Neuronal stem cell (in vitro differentiated cells): Measurements from ENCODE around the gene TMEM63C.
A peak's percentile ranks its signal among the peaks of the same experiment; 100 is the strongest.

ENCODE experiments used
- DNase-seq: peaks from one replicate; pipeline ENCODE4 v3.0.0-alpha.2; 2013; ENCODE audit warnings: low spot score
- H2AFZ ChIP-seq: one replicate; pipeline ENCODE4 v1.6.1; 2013; ENCODE audit warnings: mild to moderate bottlenecking, low read length, inconsistent platforms
- H2AK5ac ChIP-seq: 2 replicates; pipeline ENCODE4 v1.6.1; 2013; ENCODE audit warnings: low read depth, mild to moderate bottlenecking, inconsistent platforms, low read length, moderate library complexity, mixed read lengths
- H2BK120ac ChIP-seq: 2 replicates; pipeline ENCODE4 v1.6.1; 2013; ENCODE audit warnings: low read depth, mild to moderate bottlenecking, inconsistent platforms, low read length, moderate library complexity, mixed read lengths
- H2BK12ac ChIP-seq: one replicate; pipeline ENCODE4 v1.6.1; 2013; ENCODE audit warnings: low read length, inconsistent platforms
- H2BK15ac ChIP-seq: 2 replicates; pipeline ENCODE4 v1.6.1; 2013; ENCODE audit warnings: mild to moderate bottlenecking, low read length, inconsistent platforms, mixed read lengths
- H2BK5ac ChIP-seq: one replicate; pipeline ENCODE4 v1.6.1; 2013; ENCODE audit warnings: inconsistent platforms, mild to moderate bottlenecking, low read length, moderate library complexity
- H3K14ac ChIP-seq: one replicate; pipeline ENCODE4 v1.6.1; 2013; ENCODE audit warnings: low read length, inconsistent platforms
- H3K18ac ChIP-seq: 2 replicates; pipeline ENCODE4 v1.6.1; 2013; ENCODE audit warnings: low read length, inconsistent platforms
- H3K23ac ChIP-seq: 2 replicates; pipeline ENCODE4 v1.6.1; 2013; ENCODE audit warnings: low read depth, mild to moderate bottlenecking, mixed read lengths, low read length, inconsistent platforms; ENCODE audit not compliant: poor library complexity
- H3K27ac ChIP-seq: replicated peaks from 3 replicates; pipeline ENCODE4 v1.5.1; 2013; ENCODE audit warnings: low read length, inconsistent platforms
- H3K27me3 ChIP-seq, 3 experiments: 2 replicates each; pipeline ENCODE4 v1.6.1; 2013; ENCODE audit warnings: low read length in 3 of 3, mild to moderate bottlenecking in 2 of 3, inconsistent platforms in 1 of 3, low read depth in 1 of 3, mixed read lengths in 1 of 3, moderate library complexity in 1 of 3; ENCODE audit not compliant: control insufficient read depth in 3 of 3, insufficient read depth in 3 of 3
- H3K36me3 ChIP-seq, 2 donors: replicated peaks in 1 of 2; 2 replicates each; pipeline ENCODE4 v1.6.1; 2013; ENCODE audit warnings: low read length in 2 of 2; ENCODE audit not compliant: control insufficient read depth in 2 of 2, insufficient read depth in 2 of 2
- H3K4ac ChIP-seq: 2 replicates; pipeline ENCODE4 v1.6.1; 2013; ENCODE audit warnings: inconsistent platforms, mild to moderate bottlenecking, low read length, moderate library complexity
- H3K4me1 ChIP-seq, 2 donors: 1 replicate in 1 of 2; 2 replicates in 1 of 2; pipeline ENCODE4 v1.6.1; 2013; ENCODE audit warnings: low read length in 2 of 2, low read depth in 1 of 2; ENCODE audit not compliant: control insufficient read depth in 2 of 2, insufficient read depth in 1 of 2
- H3K4me2 ChIP-seq: one replicate; pipeline ENCODE4 v1.6.1; 2013; ENCODE audit warnings: mild to moderate bottlenecking, low read length, inconsistent platforms; ENCODE audit not compliant: insufficient read depth, poor library complexity, severe bottlenecking
- H3K4me3 ChIP-seq, 2 donors: 2 replicates each; pipeline ENCODE4 v1.5.1; 2013; ENCODE audit warnings: low read length in 2 of 2, mild to moderate bottlenecking in 2 of 2, inconsistent platforms in 1 of 2, moderate library complexity in 1 of 2
- H3K79me1 ChIP-seq: one replicate; pipeline ENCODE4 v1.6.1; 2013; ENCODE audit warnings: low read depth, mild to moderate bottlenecking, inconsistent platforms, low read length, moderate library complexity
- H3K9ac ChIP-seq: one replicate; pipeline ENCODE4 v1.6.1; 2013; ENCODE audit warnings: mild to moderate bottlenecking, low read depth, low read length, inconsistent platforms; ENCODE audit not compliant: poor library complexity
- H3K9me3 ChIP-seq, 2 donors: replicated peaks in 1 of 2; 2 replicates each; pipeline versions ENCODE3 to v1.6.1; 2013; ENCODE audit warnings: low read length in 2 of 2, mild to moderate bottlenecking in 2 of 2, inconsistent platforms in 1 of 2, low read depth in 1 of 2, mixed read lengths in 1 of 2, moderate library complexity in 1 of 2; ENCODE audit not compliant: control insufficient read depth in 2 of 2, insufficient read depth in 1 of 2
- H4K8ac ChIP-seq: one replicate; pipeline ENCODE4 v1.6.1; 2013; ENCODE audit warnings: low read depth, mild to moderate bottlenecking, inconsistent platforms, low read length, moderate library complexity
- H4K91ac ChIP-seq: one replicate; pipeline ENCODE4 v1.6.1; 2013; ENCODE audit warnings: low read length, low read depth, mild to moderate bottlenecking, inconsistent platforms; ENCODE audit not compliant: poor library complexity
- WGBS, 2 donors: extraction: QIAGEN DNeasy Blood & Tissue Kit; methylation state at CpG; one replicate each; pipeline ENCODE4 v1.1.7; 2013; ENCODE audit warnings: missing lambda C conversion rate in 2 of 2, mixed read lengths in 1 of 2; ENCODE audit not compliant: insufficient read length in 2 of 2, insufficient replicate concordance in 1 of 2; ENCODE audit errors: extremely low coverage in 2 of 2; 5-methylcytosine and 5-hydroxymethylcytosine counted together

The TMEM63C gene

GRCh38 chr14:77206261-77206824 is 24.7 kb downstream of the TMEM63C start:
- no CpG with 5 or more reads among the region's 2 CpGs for WGBS, 2 donors
- Histone ChIP-seq H3K36me3 (no peaks in the 10 kb centered on the region), H3K4me2 (no peak overlapping the region), H2BK5ac (no peak overlapping the region), H3K9ac (peak overlapping the region; percentile 70), H3K4me1 (peaks cover 2 to 12% of the 10 kb centered on the region in 2 donors), H2BK12ac (no peak overlapping the region), H3K14ac (no peak overlapping the region), H3K9me3 (no peaks in the 10 kb centered on the region), H2BK15ac (no peak overlapping the region), H3K18ac (peak overlapping the region; percentile 72), H3K4me3 (peak overlapping the region in 1 of 2 donors; percentile 30), H3K23ac (no peak overlapping the region), H2AK5ac (no peak overlapping the region), H3K79me1 (no peaks in the 10 kb centered on the region), H3K27me3 (peaks cover 0 to 6% (median 0%) of the 10 kb centered on the region in 3 experiments), H4K8ac (no peak overlapping the region), H3K27ac (no peak overlapping the region), H2BK120ac (no peak overlapping the region), H3K4ac (no peak overlapping the region), H2AFZ (no peak overlapping the region), H4K91ac (no peak overlapping the region)
- no peak for DNase-seq

GRCh38 chr14:77206877-77207389 is 25.3 kb downstream of the TMEM63C start:
- Histone ChIP-seq H3K14ac (no peak overlapping the region), H3K79me1 (no peaks in the 10 kb centered on the region), H2AFZ (no peak overlapping the region), H3K4me2 (no peak overlapping the region), H3K9me3 (no peaks in the 10 kb centered on the region), H3K27ac (no peak overlapping the region), H3K4ac (no peak overlapping the region), H3K27me3 (peaks cover 0 to 8% (median 0%) of the 10 kb centered on the region in 3 experiments), H4K91ac (no peak overlapping the region), H3K23ac (no peak overlapping the region), H4K8ac (no peak overlapping the region), H2BK5ac (no peak overlapping the region), H3K4me3 (no peak overlapping the region), H2BK15ac (no peak overlapping the region), H3K9ac (no peak overlapping the region), H2BK12ac (no peak overlapping the region), H2BK120ac (no peak overlapping the region), H2AK5ac (no peak overlapping the region), H3K4me1 (peaks cover 2 to 12% of the 10 kb centered on the region in 2 donors), H3K18ac (no peak overlapping the region), H3K36me3 (no peaks in the 10 kb centered on the region)
- DNase-seq, result no peak
- no CpG with 5 or more reads among the region's 2 CpGs for WGBS, 2 donors

DNA sequence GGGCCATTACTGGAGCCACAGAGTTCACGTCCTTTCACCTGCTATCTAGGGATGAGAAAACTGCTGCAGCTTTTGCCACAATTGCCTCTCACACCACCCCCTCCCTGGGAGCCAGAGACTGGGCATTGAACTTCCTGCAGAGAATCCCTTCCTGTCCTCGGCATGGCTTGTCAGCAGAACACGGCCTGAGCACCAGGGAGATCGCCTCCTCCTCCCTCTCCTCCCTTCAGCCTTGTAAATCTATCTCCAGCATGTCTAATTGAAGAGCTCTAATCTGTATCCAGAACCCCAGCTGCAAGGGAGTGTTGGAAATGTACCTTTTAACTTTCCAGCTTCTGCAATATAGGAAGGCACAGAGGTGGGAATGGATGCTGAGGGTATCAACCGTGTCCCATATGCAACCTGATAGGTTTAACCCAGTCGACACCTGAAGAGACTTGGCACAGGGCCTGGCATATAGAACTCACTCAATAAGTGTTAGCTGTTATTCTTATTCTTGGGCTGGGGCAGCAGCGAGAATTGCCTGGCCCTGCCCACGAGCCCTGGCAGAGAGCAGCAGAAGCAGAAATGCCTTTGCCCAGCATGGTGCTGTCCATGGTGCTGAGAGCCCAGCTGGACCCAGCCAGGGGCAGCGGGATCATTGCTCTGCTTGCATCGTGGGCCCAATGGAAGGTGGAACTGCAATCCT is 26.8 kb downstream of the TMEM63C start:
- no peaks in the 10 kb centered on the region for H3K79me1 ChIP-seq
- no peak overlapping the region for H3K4ac ChIP-seq
- H3K36me3 ChIP-seq, result no peaks in the 10 kb centered on the region
- no peak overlapping the region for H3K4me3 ChIP-seq
- H3K27ac ChIP-seq, result no peak overlapping the region
- no peak overlapping the region for H2AFZ ChIP-seq
- H2AK5ac ChIP-seq, result no peak overlapping the region
- H3K9me3 ChIP-seq, result no peaks in the 10 kb centered on the region
- H3K4me1 ChIP-seq, result peaks cover under 1 to 11% of the 10 kb centered on the region in 2 donors
- H3K18ac ChIP-seq, result no peak overlapping the region
- DNase-seq, result peak; percentile 81
- no peak overlapping the region for H2BK5ac ChIP-seq
- peaks cover 0 to 5% (median 0%) of the 10 kb centered on the region in 3 experiments for H3K27me3 ChIP-seq
- no peak overlapping the region for H2BK12ac ChIP-seq
- no peak overlapping the region for H3K14ac ChIP-seq
- no peak overlapping the region for H4K8ac ChIP-seq
- H3K23ac ChIP-seq, result no peak overlapping the region
- H3K9ac ChIP-seq, result no peak overlapping the region
- H4K91ac ChIP-seq, result no peak overlapping the region
- H2BK120ac ChIP-seq, result no peak overlapping the region
- H2BK15ac ChIP-seq, result no peak overlapping the region
- no CpG with 5 or more reads among the region's 10 CpGs for WGBS, 2 donors
- H3K4me2 ChIP-seq, result no peak overlapping the region

DNA sequence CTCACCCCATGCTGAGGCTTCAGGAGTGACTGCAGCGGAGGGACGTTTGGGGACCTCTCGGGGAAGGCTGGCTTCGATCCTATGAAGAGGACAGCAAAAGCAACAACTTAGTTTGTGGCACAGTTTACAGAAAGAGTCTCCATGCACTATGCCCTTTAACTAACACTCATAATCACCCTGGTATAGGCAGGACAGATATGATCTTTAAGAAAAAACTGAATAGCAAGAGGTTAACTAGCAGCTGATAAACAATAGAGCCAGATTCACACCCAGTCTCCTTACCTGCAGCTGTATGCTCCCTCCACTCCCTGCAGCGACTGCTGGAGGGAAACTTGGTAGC is 27.4 kb downstream of the TMEM63C start:
- H3K36me3 ChIP-seq, result no peaks in the 10 kb centered on the region
- peaks cover 0 to 5% of the 10 kb centered on the region in 2 donors for H3K4me1 ChIP-seq
- H2BK12ac ChIP-seq, result no peak overlapping the region
- H3K9me3 ChIP-seq, result no peaks in the 10 kb centered on the region
- H3K4me2 ChIP-seq, result no peak overlapping the region
- no peak overlapping the region for H3K23ac ChIP-seq
- H3K27ac ChIP-seq, result no peak overlapping the region
- no peak overlapping the region for H3K9ac ChIP-seq
- H3K27me3 ChIP-seq, result peaks cover 0 to 9% (median 0%) of the 10 kb centered on the region in 3 experiments
- H2BK120ac ChIP-seq, result no peak overlapping the region
- H3K14ac ChIP-seq, result no peak overlapping the region
- H3K4me3 ChIP-seq, result no peak overlapping the region
- no peak overlapping the region for H4K8ac ChIP-seq
- no peak overlapping the region for H2AFZ ChIP-seq
- no peaks in the 10 kb centered on the region for H3K79me1 ChIP-seq
- H2AK5ac ChIP-seq, result no peak overlapping the region
- H4K91ac ChIP-seq, result no peak overlapping the region
- H2BK5ac ChIP-seq, result no peak overlapping the region
- WGBS, 2 donors, result no CpG with 5 or more reads among the region's 5 CpGs
- DNase-seq, result no peak
- no peak overlapping the region for H3K18ac ChIP-seq
- no peak overlapping the region for H2BK15ac ChIP-seq
- H3K4ac ChIP-seq, result no peak overlapping the region
